ENCODE results near the gene CENPS.
"Not testable (repeated sequence)": the region's sequence is repeated elsewhere in the genome, so short reads cannot be mapped to it uniquely, and the experiment has no call there.

The CENPS gene

DNA sequence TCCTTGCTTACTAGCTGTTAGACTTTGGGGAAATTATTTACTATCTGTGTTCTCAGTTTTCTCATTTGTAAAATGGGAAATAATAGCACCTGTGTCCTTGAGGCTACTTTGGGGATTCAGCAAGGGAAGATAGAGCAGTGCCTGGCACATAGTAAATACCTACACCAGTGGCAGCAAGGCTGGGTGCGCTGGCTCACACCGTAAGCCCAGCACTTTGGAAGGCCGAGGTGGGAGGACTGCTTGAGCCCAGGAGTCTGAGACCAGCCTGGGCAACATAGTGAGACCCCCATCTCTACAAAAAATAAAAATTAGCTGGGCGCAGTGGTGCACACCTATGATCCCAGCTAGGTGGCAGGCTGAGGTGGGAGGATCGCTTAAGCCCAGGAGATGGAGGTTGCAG, 8.6 kb upstream of the CENPS start:
- no peak for DNase-seq

DNA sequence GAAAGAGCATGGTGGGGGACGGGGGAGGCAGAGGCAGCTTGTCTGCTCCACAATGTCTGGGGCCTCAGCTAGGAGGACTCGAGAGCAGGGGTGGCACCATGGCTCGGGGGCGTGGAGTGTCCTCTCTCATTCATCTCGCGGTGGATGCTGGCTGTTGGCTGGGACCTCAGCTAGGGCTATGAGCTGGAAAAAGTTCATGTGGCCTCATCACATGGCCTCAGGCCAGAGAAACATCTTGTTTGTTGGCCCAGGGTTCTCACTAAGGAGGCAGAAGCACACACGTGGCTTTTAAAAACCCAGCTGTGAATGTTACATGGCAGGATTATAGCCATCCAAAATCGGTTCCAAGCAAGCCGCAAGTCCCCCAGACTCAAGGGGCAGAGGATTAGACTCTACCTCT, 6.2 kb upstream of the CENPS start:
- DNase-seq: no peak

DNA sequence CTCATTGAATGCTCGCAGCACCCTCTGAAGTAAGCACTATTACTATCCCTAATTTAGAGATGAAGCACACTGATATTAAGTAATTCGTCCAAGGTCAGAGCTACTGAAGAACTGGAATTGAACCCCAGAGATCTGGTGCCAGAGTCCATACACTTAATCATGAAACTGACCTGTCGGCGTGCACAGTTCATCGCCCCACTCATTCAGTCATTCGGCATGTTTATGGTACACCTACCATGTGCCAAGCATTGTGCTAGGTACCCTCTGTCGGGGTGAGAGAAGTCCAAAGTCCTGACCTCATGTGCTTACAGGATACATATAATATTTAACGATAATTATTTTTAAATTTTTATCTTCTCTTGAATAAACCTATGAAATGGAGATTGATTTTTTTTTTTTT, 5.6 kb upstream of the CENPS start:
- no peak for DNase-seq

DNA sequence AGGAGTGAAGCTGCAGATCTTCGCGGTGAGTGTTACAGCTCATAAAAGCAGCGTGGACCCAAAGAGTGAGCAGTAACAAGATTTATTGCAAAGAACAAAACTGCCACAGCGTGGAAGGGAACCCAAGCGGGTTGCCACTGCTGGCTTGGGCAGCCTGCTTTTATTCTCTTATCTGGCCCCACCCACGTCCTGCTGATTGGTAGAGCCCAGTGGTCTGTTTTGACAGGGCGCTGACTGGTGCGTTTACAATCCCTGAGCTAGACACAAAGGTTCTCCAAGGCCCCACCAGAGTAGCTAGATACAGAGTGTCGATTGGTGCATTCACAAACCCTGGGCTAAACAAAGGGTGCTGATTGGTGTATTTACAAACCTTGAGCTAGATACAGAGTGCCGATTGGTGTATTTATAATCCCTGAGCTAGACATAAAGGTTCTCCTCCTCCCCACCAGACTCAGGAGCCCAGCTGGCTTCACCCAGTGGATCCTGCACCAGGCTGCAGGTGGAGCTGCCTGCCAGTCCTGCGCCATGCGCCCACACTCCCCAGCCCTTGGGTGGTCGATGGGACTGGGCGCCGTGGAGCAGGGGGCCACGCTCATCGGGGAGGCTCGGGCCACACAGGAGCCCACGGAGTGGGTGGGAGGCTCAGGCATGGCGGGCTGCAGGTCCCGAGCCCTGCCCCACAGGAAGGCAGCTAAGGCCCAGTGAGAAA, 4.3 kb upstream of the CENPS start:
- DNase-seq: not testable (repeated sequence)

DNA sequence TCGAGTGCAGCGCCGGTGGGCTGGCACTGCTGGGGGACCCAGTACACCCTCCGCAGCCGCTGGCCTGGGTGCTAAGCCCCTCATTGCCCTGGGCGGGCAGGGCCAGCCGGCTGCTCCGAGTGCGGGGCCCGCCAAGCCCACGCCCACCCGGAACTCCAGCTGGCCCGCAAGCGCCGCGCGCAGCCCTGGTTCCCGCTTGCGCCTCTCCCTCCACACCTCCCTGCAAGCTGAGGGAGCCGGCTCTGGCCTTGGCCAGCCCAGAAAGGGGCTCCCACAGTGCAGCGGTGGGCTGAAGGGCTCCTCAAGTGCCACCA, 3.7 kb upstream of the CENPS start:
- DNase-seq: not testable (repeated sequence)

DNA sequence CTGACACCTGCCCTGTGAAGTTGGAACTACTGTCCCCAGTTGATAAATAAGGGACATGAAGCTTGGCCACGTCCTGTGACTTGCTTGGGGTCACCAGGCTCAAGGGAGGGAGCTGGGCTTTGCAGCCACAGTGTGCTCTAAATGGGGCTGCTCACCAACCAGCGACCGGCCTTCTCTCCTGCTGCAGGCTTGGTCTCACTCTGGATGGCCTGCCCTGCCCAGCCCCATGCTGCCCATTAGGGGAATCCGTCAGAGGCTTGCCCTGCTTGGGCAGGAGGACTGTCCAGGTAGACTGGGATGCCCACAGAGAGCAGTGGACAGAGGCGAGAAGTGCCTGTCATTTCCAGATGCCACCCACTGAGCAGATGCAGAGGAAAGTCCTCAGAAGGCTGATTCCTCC, 1.2 kb upstream of the CENPS start:
- DNase-seq: no peak

DNA sequence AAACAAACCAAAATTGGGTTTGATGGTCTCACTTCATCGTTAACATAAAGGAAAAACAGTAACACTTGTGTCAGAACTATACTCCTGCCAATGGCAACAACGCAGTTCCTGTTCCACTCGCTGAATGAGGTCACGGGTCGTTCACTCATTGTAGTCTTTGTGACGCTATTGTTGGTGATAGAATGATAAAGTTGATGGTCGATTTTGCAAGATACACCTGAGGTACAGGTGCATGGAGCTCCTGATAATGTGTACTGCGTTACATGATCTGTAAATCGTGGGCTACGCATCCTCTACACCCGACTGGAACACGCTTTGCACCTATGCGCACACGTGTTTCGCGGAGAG, 391 bp upstream of the CENPS start:
- peak; percentile 35 for DNase-seq

DNA sequence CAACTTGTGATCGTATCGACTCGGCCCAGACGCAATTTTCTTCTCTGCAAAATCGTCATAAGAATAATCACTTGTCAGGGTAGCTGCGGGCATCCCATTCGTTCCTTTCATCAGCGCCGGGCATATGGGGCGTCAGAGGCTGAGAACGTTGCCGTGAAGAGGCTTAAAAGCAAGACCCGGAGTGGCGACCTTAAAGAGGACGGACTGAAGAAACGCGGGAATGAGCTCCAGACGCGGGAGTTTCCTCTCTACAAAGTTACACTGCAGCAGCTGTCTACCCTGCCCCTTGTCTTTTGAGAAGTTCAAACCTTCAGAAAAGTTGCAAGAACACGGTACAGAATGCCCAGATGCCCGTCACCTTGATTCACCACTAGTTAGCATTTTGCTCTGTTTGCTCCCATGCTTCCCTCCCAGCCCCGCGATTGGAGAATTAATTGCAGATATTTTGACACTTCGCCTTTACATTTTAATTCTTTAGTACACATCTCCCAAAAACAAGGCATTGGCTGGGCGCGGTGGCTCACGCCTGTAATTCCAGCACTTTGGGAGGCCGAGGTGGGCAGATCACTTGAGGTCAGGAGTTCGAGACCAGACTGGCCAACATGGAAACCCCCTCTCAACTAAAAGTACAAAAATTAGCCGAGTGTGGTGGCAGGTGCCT, 967 bp downstream of the CENPS start:
- DNase-seq: no peak

DNA sequence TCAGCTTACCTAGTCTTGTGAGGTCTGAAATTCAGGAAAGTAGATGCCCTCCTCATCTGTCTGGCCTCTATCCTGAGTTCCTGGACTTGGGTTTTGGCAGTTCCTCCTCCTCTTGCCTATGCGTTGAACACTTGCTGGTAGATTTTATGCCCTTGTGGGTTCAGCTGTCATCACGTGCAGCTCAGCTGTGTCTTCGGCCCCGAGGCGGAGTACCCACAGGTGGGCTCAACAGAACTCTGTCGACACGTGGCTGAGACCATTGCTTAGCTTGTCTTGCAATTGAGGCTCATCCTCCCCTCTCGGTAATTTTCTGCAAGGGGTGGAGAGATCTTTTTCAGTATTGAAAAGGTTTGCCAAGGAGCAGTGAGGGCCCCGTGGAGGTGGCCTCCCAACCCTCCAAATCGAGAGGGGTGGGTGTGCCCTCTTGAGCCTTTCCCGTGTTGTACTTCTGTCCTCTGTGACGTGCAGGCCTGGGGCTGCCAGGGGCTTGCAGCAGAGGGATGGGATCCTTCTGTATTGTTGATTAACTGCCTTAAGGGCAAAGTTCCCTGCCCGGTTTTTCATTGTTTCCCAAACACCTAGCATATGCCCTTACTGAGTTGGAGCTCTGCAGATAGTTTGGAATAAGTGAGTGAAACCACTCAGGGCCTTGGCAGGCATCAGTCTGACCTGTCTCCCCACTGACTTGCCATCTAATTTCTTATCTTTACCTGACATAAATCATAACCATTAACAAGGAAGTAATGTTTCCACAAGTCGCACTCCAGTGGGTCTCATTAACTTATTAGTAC, 2.9 kb downstream of the CENPS start:
- DNase-seq: no peak

DNA sequence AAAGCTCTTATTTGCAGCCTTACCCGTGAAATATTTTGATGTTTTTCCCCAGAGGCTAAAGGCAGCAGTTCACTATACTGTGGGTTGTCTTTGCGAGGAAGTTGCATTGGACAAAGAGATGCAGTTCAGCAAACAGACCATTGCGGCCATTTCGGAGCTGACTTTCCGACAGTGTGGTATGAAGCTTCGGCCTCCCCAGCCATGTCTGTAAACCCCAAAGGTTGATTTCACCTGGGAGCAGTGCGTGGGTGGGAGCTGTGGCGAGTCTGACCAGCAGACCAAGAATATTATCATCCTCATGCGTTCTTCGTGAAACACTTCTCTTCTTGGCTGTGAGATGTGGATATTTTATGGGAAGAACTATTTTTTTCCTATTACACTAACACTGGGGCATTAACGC, 3.6 kb downstream of the CENPS start:
- DNase-seq: no peak

DNA sequence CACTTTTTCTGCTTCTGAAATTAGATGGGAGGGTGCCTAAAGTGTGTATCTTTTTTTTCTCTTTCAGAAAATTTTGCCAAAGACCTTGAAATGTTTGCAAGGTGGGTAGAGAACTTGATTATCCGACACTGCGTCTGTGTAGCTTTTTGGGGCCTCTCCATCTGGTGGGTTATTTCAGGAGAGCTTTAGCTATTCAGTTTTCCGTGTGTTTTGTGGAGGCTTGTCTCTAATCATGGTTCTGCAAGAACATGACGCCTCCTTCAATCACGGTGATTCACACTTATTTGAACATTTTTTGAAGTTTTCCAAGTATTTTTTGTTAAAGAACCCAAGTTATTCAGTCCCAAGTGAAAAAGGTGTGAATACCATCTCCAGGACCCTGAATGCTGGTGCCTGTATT, 4.4 kb downstream of the CENPS start:
- no peak for DNase-seq

DNA sequence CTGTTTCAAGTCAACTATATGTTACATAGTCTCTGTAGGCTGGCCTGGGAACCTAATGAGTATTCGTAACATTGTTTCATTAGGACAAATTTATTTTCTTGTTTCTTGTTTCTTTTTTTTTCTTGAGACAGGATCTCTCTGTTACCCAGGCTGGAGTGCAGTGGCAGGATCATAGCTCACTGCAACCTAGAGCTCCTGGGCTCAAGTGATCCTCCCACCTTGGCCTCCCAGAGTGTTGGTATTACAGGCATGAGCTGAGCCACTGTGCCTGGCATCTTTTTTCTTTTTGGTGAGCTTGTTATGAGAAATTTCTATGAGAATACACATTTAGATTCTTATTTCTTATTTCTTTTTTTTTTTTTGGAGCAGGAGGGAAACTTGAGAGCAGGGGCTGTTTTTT, 6.8 kb downstream of the CENPS start:
- no peak for DNase-seq

DNA sequence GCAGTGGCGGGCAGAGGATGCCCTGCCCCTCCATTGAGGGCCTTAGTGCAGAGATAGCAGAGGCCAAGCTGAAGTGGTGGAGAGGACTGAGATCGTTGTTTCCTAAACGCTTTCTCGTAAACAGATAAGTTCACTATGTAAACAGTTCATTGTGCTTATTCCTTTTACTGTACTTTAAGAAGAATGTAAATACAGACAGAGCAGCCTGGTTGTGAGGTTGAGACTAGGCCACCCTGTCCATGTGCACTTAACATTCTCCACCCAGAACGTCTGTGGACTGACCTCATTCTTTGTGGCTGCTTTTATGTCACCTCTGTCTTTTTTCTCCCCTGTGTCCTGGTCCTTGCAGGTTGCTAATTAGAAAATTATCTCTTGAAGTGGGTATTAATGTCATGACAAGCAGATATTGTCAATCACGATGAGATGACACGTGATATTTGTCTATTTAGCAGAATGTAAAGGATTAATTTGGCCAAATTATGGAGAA, 8.5 kb downstream of the CENPS start:
- DNase-seq: no peak

DNA sequence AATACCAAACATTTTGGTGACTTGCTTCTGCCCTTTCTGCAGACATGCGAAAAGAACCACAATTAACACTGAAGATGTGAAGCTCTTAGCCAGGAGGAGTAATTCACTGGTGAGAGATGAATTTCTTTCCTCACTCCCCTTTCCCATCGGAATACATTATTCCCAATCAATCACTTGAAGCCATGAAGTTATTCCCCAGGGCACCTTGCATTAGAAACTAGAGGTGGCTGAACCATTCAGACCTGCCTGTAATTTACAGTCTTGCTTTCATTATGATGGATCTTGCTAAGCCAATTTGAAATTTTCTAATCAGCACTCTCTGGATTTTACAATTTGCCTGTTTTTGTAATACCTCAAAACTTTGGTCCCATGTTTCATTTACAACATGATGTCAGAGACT, 10.1 kb downstream of the CENPS start:
- DNase-seq: no peak

DNA sequence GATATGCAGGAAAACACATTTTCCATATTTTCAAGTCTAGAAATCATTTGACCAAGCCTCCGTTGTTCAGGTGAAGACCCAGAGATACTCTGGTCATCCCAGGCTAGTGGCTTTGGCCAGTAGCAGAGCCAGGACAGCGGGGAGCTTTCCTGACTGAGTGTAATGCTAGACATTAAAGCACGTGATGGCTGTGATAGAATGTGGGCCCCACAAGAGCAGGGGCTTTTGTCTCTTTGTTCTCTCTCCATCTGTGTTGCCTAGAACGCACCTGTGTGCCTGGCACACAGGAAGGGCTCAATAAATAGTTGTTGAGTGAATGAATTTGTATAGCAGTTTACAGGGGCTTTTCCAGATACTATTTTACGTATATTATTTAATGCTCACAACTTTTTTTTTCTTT, 10.6 kb downstream of the CENPS start:
- no peak for DNase-seq

DNA sequence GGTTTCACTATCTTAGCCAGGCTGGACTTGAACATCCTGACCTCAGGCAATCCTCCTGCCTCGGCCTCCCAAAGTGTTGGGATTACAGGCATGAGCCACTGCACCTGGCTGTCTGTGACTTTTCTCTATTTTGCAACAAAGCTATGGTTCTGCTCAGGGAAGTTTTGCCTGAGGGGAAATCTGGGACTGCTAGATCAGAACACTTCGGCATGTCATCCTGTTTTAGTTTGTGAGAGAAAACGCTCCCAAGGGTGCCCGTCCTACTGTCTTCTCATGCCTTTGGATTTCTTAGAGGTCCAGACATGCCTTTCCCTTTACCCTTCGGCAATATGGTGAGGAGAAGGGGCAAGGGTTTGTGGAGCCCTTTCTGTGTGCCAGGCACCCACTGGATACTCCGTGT, 14.0 kb downstream of the CENPS start:
- DNase-seq: no peak

DNA sequence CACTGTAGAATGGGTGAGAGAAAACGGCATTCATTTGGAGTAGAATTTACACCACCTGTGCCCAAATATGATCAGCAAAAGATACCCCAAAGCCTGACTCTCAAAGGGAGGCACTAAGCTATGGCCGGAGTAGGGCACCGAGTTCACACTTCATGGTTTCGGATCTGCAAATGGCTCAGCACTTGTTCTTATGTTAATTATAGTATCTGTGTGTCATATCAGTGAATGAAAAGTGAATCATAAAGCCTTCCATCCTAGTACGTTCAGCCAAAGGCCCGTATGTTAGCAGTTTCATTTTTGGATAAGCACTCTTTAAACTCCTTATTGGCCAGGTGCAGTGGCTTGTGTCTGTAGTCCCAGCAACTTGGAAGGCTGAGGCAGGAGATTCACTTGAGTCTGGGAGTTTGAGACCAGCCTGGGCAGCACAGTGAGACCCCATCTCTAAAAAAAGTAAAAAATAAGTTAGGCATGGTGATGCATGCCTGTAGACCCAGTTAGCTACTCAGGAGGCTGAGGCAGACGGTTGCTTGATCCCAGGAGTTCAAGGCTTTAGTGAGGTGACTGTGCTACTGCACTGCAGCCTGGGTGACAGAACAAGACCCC, 14.7 kb downstream of the CENPS start:
- DNase-seq: no peak

DNA sequence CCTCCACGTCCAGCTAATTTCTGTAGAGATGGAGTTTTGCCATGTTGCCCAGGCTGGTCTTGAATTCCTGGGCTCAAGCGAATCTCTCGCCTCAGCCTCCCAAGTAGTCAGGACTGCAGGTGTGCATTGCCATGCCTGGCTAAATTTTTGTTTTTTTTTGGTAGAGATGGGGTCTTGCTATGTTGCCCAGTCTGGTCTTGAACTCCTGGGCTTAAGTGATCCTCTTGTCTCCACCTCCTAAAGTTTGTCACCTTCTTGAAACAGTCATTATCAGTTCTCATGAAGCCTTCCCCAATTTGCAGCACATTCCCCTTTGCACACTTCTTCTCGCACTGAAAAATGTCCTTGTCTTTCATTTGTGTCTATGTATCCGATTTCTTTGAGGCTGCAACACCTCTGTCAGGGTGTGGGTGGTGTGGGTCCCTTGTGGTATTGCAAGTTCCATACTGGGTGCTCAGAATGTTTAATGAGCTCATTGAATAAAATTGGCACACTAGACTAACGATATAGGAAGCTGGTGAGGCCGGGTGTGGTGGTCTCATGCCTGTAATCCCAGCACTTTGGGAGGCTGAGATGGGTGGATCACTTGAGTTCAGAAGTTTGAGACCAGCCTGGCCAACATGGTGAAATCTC, 16.7 kb downstream of the CENPS start:
- DNase-seq: no peak

DNA sequence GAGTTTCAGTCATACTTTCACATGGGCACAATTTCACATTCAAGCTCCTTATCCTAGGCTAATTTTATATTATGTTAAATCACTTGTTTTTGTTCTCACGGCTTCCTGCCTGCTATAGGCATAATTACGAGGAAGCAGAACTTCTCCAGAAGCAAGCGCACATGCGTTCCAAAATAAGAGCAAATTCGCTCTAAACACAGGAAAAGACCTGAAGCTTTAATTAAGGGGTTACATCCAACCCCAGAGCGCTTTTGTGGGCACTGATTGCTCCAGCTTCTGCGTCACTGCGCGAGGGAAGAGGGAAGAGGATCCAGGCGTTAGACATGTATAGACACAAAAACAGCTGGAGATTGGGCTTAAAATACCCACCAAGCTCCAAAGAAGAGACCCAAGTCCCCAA, 19.5 kb downstream of the CENPS start, which contains the start of gene CORT:
Gene CORT (plus strand): TSS at position 281 of the 400 bp plus-strand sequence. CDS start 193 bp downstream, outside the sequence.
- DNase-seq: no peak

DNA sequence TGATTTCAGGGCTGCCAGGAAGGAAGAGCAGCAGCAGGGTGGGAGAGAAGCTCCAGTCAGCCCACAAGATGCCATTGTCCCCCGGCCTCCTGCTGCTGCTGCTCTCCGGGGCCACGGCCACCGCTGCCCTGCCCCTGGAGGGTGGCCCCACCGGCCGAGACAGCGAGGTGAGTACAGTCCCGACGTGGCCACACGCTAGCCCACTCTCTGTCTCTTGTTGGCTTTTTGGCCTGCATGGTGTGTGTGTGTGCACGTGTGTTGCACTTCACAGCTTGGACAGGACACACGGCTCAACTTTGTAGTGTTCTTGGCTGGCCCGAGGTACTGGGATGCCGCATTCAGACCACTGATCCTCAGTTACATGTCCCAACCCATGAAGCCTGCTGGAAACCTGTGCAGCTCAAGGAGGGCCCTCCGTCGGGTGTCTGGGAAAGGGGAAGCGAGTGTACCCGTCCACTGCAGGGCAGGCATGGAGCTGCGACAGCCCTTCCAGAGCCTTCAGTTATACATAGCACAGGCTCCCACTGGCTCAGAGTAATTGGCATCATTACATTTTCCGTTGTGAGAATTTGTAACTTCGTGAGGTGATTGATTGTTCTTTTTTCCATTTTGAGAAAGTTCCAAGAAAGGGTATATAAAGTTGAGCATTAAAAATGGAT, 20.1 kb downstream of the CENPS start:
- DNase-seq: no peak

DNA sequence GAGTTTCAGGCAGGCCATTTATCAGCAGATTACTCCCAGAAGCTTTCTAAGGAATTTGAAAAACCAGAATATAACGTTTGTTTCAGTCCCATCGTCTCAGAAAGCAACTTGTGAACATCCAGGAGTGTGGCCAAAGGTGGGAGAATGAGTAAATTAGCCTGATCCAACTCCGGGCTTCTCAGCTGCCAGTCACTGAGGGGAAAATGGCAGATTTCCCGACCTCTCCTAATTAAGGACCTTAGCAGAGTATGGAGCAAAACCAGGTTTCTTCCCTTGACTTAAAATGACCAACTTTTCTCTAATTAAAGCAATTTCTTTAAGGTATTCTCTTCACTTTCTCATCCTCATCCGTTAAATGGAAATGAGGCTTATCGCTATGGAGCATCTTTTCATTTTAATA, 20.6 kb downstream of the CENPS start:
- DNase-seq: no peak

DNA sequence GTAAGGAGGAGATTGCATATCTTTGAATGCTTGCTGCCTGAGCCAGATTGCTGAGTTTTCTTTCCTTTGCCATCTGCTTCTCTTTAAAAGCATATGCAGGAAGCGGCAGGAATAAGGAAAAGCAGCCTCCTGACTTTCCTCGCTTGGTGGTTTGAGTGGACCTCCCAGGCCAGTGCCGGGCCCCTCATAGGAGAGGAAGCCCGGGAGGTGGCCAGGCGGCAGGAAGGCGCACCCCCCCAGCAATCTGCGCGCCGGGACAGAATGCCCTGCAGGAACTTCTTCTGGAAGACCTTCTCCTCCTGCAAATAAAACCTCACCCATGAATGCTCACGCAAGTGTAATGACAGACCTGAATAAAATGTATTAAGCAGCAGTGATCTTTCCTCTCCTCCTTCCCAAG, 21.1 kb downstream of the CENPS start:
- no peak for DNase-seq

DNA sequence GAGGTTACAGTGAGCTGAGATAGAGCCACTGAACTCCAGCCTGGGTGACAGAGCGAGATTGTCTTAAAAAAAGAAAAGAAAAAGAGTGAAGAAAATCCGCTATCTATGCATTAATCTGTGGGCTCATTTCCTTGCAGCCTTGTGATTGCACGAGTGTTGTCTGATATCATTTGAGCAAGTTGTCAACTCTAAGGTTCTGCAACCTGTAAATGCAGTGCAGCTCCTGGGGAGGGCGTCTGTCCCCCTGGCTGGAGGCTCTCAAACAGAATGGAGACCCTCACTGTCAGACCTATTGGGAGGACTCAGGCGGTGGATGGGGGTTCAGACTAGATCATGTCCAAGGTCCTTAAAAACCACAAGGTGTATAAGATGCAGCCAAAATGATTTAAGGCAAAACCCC, 25.8 kb downstream of the CENPS start:
- DNase-seq: no peak

All from CD4-positive, alpha-beta T cell treated with Interleukin-17A for 4 hours (primary cell).